K562 (cell line): ENCODE results near the gene ZNF785. TPM values are rescaled to one million over a fixed set of nuclear protein-coding genes. Genes with fewer than 3 reads are reported as not detected.

Source experiments
- BCL6 ChIP-seq: fragments of 250-450 bp; sonication (Bioruptor Pico); IDR thresholded peaks from 2 replicates; pipeline ENCODE4 v1.4.0; 2020
- CBX2 ChIP-seq: fragments of 200-600 bp; sonication (generic); IDR thresholded peaks from one replicate; pipeline ENCODE4 v1.6.1; 2012; ENCODE audit warnings: mild to moderate bottlenecking, low read length, inconsistent platforms; ENCODE audit not compliant: insufficient read depth, poor library complexity, severe bottlenecking
- E2F1 ChIP-seq: sonication (generic); formaldehyde crosslinking; IDR thresholded peaks from 2 replicates; pipeline ENCODE4 v1.8.1; 2023; ENCODE audit warnings: mild to moderate bottlenecking, missing genetic modification reagents, moderate library complexity
- KLF1 ChIP-seq: fragments of 450-650 bp; IDR thresholded peaks from 2 replicates; pipeline ENCODE4 v1.6.1; 2016; ENCODE audit warnings: missing genetic modification characterization, missing compliant biosample characterization
- LCOR ChIP-seq: sonication (generic); formaldehyde crosslinking; IDR thresholded peaks from 2 replicates; pipeline ENCODE4 v1.8.0; 2022; ENCODE audit warnings: mild to moderate bottlenecking, missing genetic modification reagents
- LEF1 ChIP-seq: fragments of 450-650 bp; IDR thresholded peaks from 2 replicates; pipeline ENCODE4 v1.6.1; 2016; ENCODE audit warnings: mild to moderate bottlenecking
- RFX1 ChIP-seq: fragments of 450-650 bp; IDR thresholded peaks from 2 replicates; pipeline ENCODE4 v1.6.1; 2016; ENCODE audit warnings: mild to moderate bottlenecking, moderate library complexity
- SAP30 ChIP-seq: fragments of 200-600 bp; sonication (generic); IDR thresholded peaks from 2 replicates; pipeline ENCODE4 v1.6.1; 2012; ENCODE audit warnings: borderline replicate concordance, low read depth, mild to moderate bottlenecking, moderate library complexity, low read length, control low read depth, inconsistent platforms; ENCODE audit not compliant: insufficient read depth, poor library complexity, severe bottlenecking
- SIN3A ChIP-seq, 2 experiments: fragments of 150-350 bp in 1 of 2; IDR thresholded peaks; 2 replicates each; pipeline ENCODE4 v1.6.1; 2011 to 2016; ENCODE audit warnings: borderline replicate concordance in 2 of 2, low read depth in 2 of 2, low read length in 2 of 2, mild to moderate bottlenecking in 2 of 2, moderate library complexity in 2 of 2; ENCODE audit not compliant: control insufficient read depth in 1 of 2
- TBP ChIP-seq: optimal IDR thresholded peaks from 2 replicates; pipeline ENCODE3; 2011; ENCODE audit warnings: low read depth, low read length, improper control_type of control experiment
- ZFP36 ChIP-seq: fragments of 150-350 bp; IDR thresholded peaks from 2 replicates; pipeline ENCODE4 v1.6.1; 2018; ENCODE audit warnings: low read length, low read depth; ENCODE audit not compliant: partially characterized antibody
- ZNF655 ChIP-seq: fragments of 250-450 bp; sonication (Bioruptor Pico); IDR thresholded peaks from 2 replicates; pipeline ENCODE4 v1.5.0; 2021
- ZNF668 ChIP-seq: fragments of 250-450 bp; sonication (Bioruptor Pico); IDR thresholded peaks from 2 replicates; pipeline ENCODE4 v1.8.0; 2022; ENCODE audit warnings: mild to moderate bottlenecking, inconsistent platforms
- polyA plus RNA-seq, 8 experiments: library from polyadenylated mRNA; depleted of rRNA in 4 of 8; stranded (reverse) in 5 of 8; unstranded in 3 of 8; fragments of >200 nt; fragmentation: Nextera tagmentation in 2 of 8; fragmentation: Illumina TruSeq in 1 of 8; extraction: Ambion mirVana in 2 of 8; extraction: Trizol in 1 of 8; gene quantifications; 2 replicates each; pipeline versions ENCODE4 v1.2.1 to v1.2.3, GENCODE V29; 2011 to 2014; ENCODE audit warnings: inconsistent platforms in 1 of 8, missing spikeins in 1 of 8
- total RNA-seq, 7 experiments: library from RNA; depleted of rRNA in 6 of 7; stranded (reverse); fragments of >200 nt in 6 of 7; fragmentation: Illumina TruSeq in 2 of 7; extraction: Trizol in 2 of 7; gene quantifications; 2 replicates each; pipeline versions ENCODE4 v1.2.1 to v1.2.3, GENCODE V29; 2011 to 2021; ENCODE audit warnings: low replicate concordance in 1 of 7

The ZNF785 gene
- total and polyA plus RNA-seq, 9 of the 15 experiments (the other 6 are each of a cell fraction or from before 2014, with no cell fraction given), result 0.64 to 11.0 (median 6.4) TPM

GRCh38 chr16:30539000-30539964, 46.2 kb downstream of the ZNF785 start (continued):
- TF ChIP-seq KLF1 (tag), result no peak
- TF ChIP-seq CBX2, result no peak
- TF ChIP-seq ZFP36, result no peak
- no peak for TF ChIP-seq E2F1 (CRISPR knock-in tag)
- TF ChIP-seq SIN3A (IDR thresholded peaks at IDR 0.05; ENCODE audit: borderline replicate concordance in 2 of 2, control insufficient read depth in 1 of 2, low read depth in 2 of 2, low read length in 2 of 2), result no peak
- TF ChIP-seq BCL6 (CRISPR knock-in tag), result no peak
- TF ChIP-seq RFX1, result no peak
- TF ChIP-seq ZNF655 (CRISPR knock-in tag), result no peak
- TF ChIP-seq SAP30, result no peak
- TF ChIP-seq LCOR, result no peak
- no peak for TF ChIP-seq TBP
- TF ChIP-seq LEF1, result no peak
- TF ChIP-seq ZNF668 (CRISPR knock-in tag), result no peak
